Activated naive CD4-positive, alpha-beta T cell treated with anti-CD3 and anti-CD28 coated beads, Interleukin-2, amount 10 ng/mL, durations not matched to agents 7 days and 5 days (primary cell): Measurements from ENCODE around the gene ARHGAP44.
"Not testable (repeated sequence)": the region's sequence is repeated elsewhere in the genome, so short reads cannot be mapped to it uniquely, and the experiment has no call there.

Experiments used
- CTCF ChIA-PET: fragments of 350-600 bp; sonication (Branson Sonifier 250); formaldehyde crosslinking; loops from one replicate; lab custom pipeline; 2021; ENCODE audit warnings: antibody characterized with exemption; lab: Charles Lee
- DNase-seq: peaks from one replicate; pipeline ENCODE4 v3.0.0-alpha.2; 2020
- H3K27ac Mint-ChIP-seq: one replicate; pipeline ENCODE4 v1.8.0; 2021; ENCODE audit warnings: mild to moderate bottlenecking, moderate library complexity, mixed read lengths
- H3K27me3 Mint-ChIP-seq: one replicate; pipeline ENCODE4 v1.8.0; 2021; ENCODE audit warnings: mild to moderate bottlenecking, mixed read lengths
- H3K36me3 Mint-ChIP-seq: one replicate; pipeline ENCODE4 v1.8.0; 2021; ENCODE audit warnings: mixed read lengths
- H3K4me1 Mint-ChIP-seq: one replicate; pipeline ENCODE4 v1.8.0; 2021; ENCODE audit warnings: mixed read lengths
- H3K4me3 Mint-ChIP-seq: one replicate; pipeline ENCODE4 v1.8.0; 2021; ENCODE audit warnings: mild to moderate bottlenecking, moderate library complexity, mixed read lengths
- H3K9me3 Mint-ChIP-seq: one replicate; pipeline ENCODE4 v1.8.0; 2021; ENCODE audit warnings: mixed read lengths

ARHGAP44 gene

DNA sequence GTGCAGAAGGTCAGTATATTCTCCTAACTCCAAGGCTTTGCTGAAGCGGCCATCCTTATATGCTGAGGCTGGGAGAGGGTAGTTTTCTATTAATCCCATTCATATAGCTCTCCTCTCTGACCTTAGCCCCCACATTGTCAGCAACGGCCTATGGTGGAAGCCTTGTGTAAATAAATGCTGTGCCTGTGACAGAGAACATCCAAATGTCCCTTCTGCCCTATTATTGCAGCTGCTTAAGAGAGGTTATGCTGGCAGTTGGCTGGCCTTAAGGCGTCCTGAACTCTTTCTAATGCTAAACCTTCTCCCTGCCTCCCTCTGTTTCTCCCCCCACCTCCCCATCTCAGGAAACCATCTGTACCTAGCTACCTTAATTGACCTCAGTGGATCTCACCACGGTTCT lies 53.6 kb downstream of the ARHGAP44 start:
- CTCF ChIA-PET = no interaction called here
- Mint-ChIP-seq H3K27me3 (no peaks in the 10 kb centered on the region), H3K36me3 (no peaks in the 10 kb centered on the region), H3K9me3 (peaks cover 8% of the 10 kb centered on the region), H3K4me1 (no peaks in the 10 kb centered on the region), H3K4me3 (no peak overlapping the region), H3K27ac (no peak overlapping the region)
- DNase-seq = no peak

DNA sequence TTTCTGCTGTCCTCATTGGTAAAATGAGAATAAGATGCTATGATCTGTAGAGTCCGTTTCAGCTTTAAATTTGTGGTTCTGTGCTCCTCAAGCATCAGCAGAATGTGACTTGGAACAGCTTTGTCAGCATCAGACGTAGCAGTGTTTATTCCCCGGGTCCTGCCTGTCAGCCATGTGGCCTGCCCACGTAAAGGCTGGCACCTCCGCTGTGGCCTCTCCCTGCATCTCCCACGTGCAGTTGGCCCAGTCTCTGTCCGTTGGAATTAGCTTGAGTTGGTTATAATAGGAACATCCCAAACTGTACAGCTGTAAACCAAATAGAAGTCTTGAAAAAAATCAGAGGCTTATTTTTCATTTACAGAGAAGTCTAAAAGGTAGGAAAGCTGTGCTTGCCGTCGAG lies 61.7 kb downstream of the ARHGAP44 start:
- no peak for DNase-seq
- no peaks in the 10 kb centered on the region for H3K36me3 Mint-ChIP-seq
- H3K27me3 Mint-ChIP-seq = no peaks in the 10 kb centered on the region
- CTCF ChIA-PET = no interaction called here
- H3K9me3 Mint-ChIP-seq = peaks cover 22% of the 10 kb centered on the region
- no peaks in the 10 kb centered on the region for H3K4me1 Mint-ChIP-seq
- no peak overlapping the region for H3K4me3 Mint-ChIP-seq
- no peak overlapping the region for H3K27ac Mint-ChIP-seq

DNA sequence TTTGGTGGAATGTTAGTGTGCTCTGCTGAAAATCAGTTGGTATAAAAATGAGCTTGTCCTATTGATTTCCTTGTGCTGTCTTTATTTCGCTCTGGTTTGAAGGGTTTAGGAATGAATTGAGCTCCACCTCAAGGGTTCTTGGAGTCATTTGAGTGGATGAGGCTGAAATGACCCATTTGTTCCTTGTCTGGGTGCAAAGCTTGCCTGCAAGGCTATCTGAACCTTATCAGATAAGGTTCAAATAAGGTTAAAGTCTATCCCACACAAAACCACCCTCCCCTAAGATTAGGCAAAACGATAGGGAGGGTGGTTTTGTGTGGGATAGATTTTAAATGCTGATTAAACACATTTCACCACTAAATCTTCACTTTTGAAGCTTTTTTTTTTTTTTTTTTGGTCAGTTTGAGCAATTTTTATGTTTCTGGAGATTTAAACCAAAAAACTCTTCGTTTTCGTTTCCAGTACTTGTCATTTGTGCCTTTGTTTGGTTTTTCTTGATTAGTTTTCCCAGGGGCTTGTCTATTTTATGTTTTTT lies 62.7 kb downstream of the ARHGAP44 start:
- CTCF ChIA-PET = no interaction called here
- Mint-ChIP-seq H3K9me3 (peaks cover 22% of the 10 kb centered on the region), H3K4me3 (no peak overlapping the region), H3K27ac (no peak overlapping the region), H3K27me3 (no peaks in the 10 kb centered on the region), H3K4me1 (no peaks in the 10 kb centered on the region), H3K36me3 (no peaks in the 10 kb centered on the region)
- DNase-seq = no peak

DNA sequence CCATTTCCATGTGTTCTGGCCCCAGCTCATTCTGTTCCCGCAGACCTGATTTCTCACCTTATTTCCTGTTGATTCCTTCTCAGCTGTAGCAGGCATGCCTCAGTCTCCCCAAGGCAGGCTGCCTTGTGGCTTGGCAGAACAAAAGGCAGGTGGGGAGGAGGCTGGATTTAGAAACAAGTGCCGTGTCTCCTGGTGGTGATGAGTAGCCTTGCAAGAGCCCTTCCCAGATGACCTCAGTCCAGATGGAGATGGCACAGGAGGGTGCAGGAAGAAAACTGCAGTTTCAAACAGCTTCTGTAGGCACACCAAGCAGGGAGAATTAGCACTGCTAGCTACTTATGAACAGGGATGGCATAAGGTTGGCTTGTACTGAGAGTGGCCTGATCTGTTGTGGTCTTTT lies 64.6 kb downstream of the ARHGAP44 start:
- CTCF ChIA-PET = no interaction called here
- peaks cover 28% of the 10 kb centered on the region for H3K9me3 Mint-ChIP-seq
- no peaks in the 10 kb centered on the region for H3K4me1 Mint-ChIP-seq
- H3K27me3 Mint-ChIP-seq = no peaks in the 10 kb centered on the region
- DNase-seq = no peak
- H3K36me3 Mint-ChIP-seq = no peaks in the 10 kb centered on the region
- H3K27ac Mint-ChIP-seq = no peak overlapping the region
- no peak overlapping the region for H3K4me3 Mint-ChIP-seq

DNA sequence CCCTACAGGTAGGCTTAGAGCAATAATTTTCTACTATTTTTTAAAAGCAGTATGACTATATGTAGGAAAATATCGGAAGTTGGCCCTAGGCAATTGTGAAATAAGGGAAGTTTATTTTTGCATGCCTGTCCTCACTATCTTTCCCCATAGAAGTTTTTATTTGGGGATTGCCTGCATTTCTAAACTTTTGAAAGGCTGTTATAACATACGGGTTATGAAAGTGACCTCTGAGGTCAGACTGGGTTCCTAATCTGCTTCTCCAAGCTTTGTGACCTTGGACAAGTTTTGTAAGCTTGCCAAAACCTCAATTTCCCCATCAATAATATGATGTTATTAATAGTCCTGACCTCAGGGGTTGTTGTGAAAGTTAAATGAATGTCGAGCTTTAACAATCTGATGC lies 67.1 kb downstream of the ARHGAP44 start:
- Mint-ChIP-seq H3K4me3 (no peak overlapping the region), H3K36me3 (no peaks in the 10 kb centered on the region), H3K27ac (no peak overlapping the region), H3K27me3 (no peaks in the 10 kb centered on the region), H3K9me3 (peaks cover 36% of the 10 kb centered on the region), H3K4me1 (no peaks in the 10 kb centered on the region)
- no peak for DNase-seq
- CTCF ChIA-PET = no interaction called here

DNA sequence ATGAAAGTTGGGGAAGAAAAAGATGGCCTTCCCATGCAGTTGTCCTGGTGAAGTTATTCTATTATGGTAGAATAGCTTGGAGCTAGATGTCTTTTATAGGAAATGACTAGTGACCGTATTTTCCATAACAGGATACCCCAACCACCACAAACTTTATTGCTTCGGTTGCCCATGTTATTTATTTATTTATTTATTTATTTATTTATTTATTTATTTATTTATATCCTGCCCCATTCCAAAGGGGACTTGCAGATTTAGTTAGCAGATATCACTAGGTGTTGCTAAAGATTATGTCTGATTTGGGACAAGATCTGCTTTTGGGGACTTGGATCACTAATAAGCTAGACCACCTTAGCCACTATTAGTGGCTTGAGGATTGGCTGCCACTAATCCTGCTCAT lies 68.3 kb downstream of the ARHGAP44 start:
- CTCF ChIA-PET = no interaction called here
- Mint-ChIP-seq H3K36me3 (no peaks in the 10 kb centered on the region), H3K27me3 (no peaks in the 10 kb centered on the region), H3K4me3 (no peak overlapping the region), H3K27ac (no peak overlapping the region), H3K9me3 (peaks cover 40% of the 10 kb centered on the region), H3K4me1 (no peaks in the 10 kb centered on the region)
- DNase-seq = no peak

DNA sequence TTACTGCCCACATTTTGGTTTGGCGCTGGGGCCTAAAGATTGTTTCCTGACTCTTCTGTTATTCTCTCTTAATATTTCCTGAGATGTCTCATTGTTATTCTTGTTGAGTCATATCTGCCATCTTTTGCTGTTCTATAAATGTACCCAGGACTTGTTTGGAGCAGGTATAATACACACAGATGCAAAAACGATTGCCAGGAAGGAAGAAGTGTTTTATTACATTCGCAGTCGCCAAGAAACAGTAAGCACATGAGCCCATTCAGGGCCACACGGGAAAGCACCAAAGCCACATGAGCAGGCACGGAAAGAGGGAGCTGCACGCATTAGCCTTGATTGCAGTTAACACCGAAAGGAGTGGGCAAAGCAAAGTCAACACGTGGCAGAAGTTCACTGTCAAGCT lies 70.2 kb downstream of the ARHGAP44 start:
- H3K4me1 Mint-ChIP-seq = no peaks in the 10 kb centered on the region
- no peaks in the 10 kb centered on the region for H3K36me3 Mint-ChIP-seq
- H3K27ac Mint-ChIP-seq = no peak overlapping the region
- DNase-seq = no peak
- no peak overlapping the region for H3K4me3 Mint-ChIP-seq
- H3K9me3 Mint-ChIP-seq = peaks cover 28% of the 10 kb centered on the region
- no peaks in the 10 kb centered on the region for H3K27me3 Mint-ChIP-seq
- CTCF ChIA-PET = no interaction called here

DNA sequence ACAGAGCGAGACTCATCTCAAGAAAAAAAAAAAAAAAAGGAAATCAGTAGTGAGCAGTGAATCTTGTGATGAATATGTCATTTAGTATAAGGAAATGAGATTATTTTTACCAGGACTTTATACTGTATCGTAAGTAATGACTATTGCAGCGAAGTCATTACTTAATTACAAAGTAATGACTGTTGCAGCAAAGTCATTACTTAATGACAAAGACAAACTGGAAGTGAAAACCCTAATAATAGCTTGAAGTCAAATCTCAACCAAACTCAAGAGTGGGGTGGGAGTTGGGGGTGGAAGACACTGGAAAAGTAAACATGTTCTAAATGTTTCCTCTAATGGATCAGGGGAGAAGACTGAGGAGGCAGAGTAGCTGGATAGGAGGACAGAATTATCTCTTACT lies 76.5 kb downstream of the ARHGAP44 start:
- H3K4me1 Mint-ChIP-seq = no peaks in the 10 kb centered on the region
- H3K27ac Mint-ChIP-seq = no peak overlapping the region
- H3K4me3 Mint-ChIP-seq = no peak overlapping the region
- H3K27me3 Mint-ChIP-seq = no peaks in the 10 kb centered on the region
- CTCF ChIA-PET = no interaction called here
- H3K9me3 Mint-ChIP-seq = peaks cover 14% of the 10 kb centered on the region
- no peaks in the 10 kb centered on the region for H3K36me3 Mint-ChIP-seq
- no peak for DNase-seq

DNA sequence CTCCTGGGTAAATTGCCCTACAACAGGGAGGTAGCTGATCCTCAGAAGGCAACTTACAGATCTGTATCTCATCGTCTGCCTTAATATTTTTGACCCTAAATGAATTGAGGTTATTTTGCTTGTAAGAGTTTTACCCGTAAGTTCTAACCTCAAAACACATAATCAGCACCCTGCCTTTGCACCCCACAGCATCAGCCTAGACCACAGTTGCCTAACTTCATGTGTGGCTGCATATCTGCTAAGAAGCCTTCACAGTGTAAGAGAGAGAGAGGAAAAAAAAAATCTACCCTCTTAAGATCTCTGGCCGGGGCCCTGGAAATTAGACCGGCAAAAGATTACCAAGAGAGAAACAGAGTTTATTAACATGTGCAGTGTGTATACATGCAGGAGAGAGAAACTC lies 76.9 kb downstream of the ARHGAP44 start:
- H3K27me3 Mint-ChIP-seq = no peaks in the 10 kb centered on the region
- DNase-seq = no peak
- peaks cover 12% of the 10 kb centered on the region for H3K9me3 Mint-ChIP-seq
- H3K36me3 Mint-ChIP-seq = no peaks in the 10 kb centered on the region
- CTCF ChIA-PET = no interaction called here
- H3K27ac Mint-ChIP-seq = no peak overlapping the region
- H3K4me3 Mint-ChIP-seq = no peak overlapping the region
- no peaks in the 10 kb centered on the region for H3K4me1 Mint-ChIP-seq

DNA sequence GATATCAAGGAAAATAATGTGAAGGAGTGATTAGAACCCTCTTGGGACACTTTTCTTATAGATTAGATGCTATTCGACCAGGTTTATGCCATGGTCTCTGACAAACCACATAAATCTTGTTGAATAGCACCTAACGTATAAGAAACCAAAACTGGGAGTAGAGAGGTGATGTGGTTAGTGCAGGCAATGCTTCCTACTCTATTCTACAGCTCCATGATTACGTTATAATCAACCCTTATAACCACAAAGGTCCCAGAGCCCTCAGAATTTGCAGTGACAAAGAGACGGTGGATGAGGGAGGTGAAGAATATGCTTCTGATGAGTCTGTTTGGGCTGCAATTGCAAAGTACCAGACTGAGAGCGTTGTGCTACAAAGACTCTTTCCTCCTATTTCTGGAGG lies 78.4 kb downstream of the ARHGAP44 start:
- Mint-ChIP-seq H3K27me3 (no peaks in the 10 kb centered on the region), H3K4me1 (no peaks in the 10 kb centered on the region), H3K9me3 (peaks cover 3% of the 10 kb centered on the region), H3K36me3 (no peaks in the 10 kb centered on the region), H3K27ac (no peak overlapping the region), H3K4me3 (no peak overlapping the region)
- no peak for DNase-seq
- CTCF ChIA-PET = no interaction called here

DNA sequence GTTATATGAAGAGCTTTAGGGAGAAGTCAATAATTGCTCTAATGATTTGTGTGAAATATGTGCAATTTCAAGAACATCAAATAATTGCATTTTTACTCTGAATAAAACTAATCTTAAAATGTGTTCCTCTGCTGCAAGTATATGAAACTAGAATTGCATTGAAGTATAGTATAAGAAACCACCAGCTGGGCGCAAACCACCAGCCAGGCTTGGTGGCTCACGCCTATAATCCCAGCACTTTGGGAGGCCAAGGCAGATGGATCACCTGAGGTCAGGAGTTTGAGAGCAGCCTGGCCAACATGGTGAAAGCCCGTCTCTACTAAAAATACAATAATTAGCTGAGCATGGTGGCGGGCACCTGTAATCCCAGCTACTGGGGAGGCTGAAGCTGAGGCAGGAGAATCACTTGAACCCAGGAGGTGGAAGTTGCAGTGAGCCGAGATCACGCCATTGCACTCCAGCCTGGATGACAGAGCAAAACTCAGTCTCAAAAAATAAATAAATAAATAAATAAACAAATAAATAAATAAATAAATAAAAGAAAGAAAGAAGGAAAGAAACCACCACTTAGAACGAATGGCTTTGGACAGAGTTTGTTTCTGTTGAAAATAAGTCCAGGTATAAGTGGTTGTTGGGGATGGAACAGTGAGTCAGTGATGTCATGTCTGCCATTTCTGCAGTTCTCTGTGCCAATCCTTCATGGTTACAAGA lies 84.3 kb downstream of the ARHGAP44 start:
- H3K36me3 Mint-ChIP-seq, H3K4me1 Mint-ChIP-seq, DNase-seq, H3K4me3 Mint-ChIP-seq, CTCF ChIA-PET, H3K27me3 Mint-ChIP-seq, H3K27ac Mint-ChIP-seq: not testable (repeated sequence)
- peaks cover 15% of the 10 kb centered on the region for H3K9me3 Mint-ChIP-seq

DNA sequence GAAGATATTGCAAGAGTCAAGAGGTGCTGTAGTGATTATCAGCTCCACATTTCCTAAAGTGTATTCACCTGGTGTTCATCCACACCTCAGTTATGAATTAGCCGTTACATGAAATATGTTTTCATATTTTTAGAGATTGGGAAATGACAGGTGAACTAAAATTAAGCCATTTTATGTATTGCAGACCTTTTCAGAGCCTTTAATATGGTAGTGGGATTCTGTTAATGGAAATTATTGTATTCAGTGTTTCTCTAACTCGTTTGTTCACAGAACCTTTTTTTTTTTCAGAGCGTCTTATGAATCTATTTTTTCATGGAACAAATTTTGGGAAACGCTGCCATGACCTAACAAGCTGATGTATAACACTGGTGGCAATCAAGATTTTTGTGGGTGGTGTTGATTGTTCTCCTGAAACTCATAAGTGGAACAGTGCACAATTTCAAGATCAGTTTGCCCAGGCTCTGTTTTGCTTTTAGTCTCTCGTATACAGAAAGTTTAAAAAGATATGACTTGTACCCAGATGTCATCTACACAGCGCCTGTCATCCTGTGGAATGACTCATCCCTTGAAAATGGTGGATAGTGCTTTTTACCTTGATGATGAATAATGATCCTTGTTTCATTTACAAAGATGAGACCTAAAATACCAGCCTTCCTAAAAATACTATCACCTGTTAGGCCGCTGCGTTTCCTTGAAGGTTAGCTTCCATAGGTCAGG lies 88.8 kb downstream of the ARHGAP44 start:
- Mint-ChIP-seq H3K27ac (no peak overlapping the region), H3K4me3 (no peak overlapping the region), H3K9me3 (peaks cover 16% of the 10 kb centered on the region), H3K36me3 (peaks cover 2% of the 10 kb centered on the region), H3K4me1 (no peaks in the 10 kb centered on the region), H3K27me3 (no peaks in the 10 kb centered on the region)
- no peak for DNase-seq
- CTCF ChIA-PET = no interaction called here

DNA sequence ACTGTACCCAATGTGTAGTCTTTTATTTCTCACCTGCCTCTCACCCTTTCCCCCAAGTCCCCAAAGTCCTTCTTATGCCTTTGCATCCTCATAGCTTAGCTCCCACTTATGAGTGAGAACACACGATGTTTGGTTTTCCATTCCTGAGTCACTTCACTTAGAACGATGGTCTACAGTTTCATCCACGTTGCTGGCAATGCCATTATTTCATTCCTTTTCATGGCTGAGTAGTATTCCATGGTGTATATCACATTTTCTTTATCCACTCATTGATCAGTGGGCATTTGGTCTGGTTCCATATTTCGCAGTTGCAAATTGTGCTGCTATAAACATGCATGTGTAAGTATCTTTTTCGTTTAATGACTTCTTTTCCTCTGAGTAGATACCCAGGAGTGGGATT lies 89.8 kb downstream of the ARHGAP44 start:
- CTCF ChIA-PET, H3K27me3 Mint-ChIP-seq, H3K4me1 Mint-ChIP-seq, DNase-seq, H3K4me3 Mint-ChIP-seq, H3K36me3 Mint-ChIP-seq, H3K27ac Mint-ChIP-seq: not testable (repeated sequence)
- peaks cover 13% of the 10 kb centered on the region for H3K9me3 Mint-ChIP-seq

DNA sequence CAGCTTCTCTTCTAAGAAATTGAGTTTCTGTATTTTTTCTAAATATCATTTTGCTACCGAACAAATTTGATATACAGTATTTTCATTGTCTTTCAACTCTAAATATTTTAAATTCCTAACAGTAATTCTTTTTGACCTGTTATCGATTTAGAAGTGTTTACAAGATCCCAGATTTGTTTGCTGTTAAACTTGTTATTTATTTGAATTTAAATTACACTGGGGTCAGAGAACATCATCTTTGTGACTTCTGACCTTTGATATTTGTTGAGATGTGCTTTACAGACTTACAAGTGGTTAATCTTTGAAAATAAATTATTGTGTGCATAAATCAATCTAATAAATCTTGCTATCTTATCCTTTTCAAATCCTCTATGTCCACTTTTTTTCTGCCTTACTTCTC lies 94.2 kb downstream of the ARHGAP44 start:
- Mint-ChIP-seq H3K27me3 (no peaks in the 10 kb centered on the region), H3K4me1 (no peaks in the 10 kb centered on the region), H3K36me3 (no peaks in the 10 kb centered on the region), H3K9me3 (peaks cover 4% of the 10 kb centered on the region), H3K27ac (no peak overlapping the region), H3K4me3 (no peak overlapping the region)
- CTCF ChIA-PET = no interaction called here
- no peak for DNase-seq

DNA sequence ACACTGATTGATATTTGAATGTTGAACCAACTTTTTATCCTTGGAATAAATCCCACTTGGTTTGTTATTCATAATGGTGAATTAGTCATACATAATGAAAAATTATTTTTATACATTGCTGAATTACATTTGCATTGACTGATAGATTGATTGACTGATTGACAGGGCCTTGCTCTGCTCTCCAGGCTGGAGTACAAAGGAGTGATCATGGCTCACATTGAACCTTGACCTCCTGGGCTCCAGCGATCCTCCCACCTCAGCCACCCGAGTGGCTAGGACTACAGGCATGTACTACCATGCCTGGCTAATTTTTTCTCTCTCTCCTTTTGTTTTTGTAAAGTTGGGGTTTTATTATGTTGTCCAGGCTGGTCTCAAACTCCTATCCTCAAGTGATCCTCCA lies 97.8 kb downstream of the ARHGAP44 start:
- no peaks in the 10 kb centered on the region for H3K4me1 Mint-ChIP-seq

More for the DNA sequence above, 97.8 kb downstream of the ARHGAP44 start:
- no peaks in the 10 kb centered on the region for H3K27me3 Mint-ChIP-seq
- CTCF ChIA-PET = no interaction called here
- peaks cover 2% of the 10 kb centered on the region for H3K9me3 Mint-ChIP-seq
- no peaks in the 10 kb centered on the region for H3K36me3 Mint-ChIP-seq
- no peak overlapping the region for H3K27ac Mint-ChIP-seq
- no peak overlapping the region for H3K4me3 Mint-ChIP-seq
- DNase-seq = no peak
